CD4-positive, CD25-positive, alpha-beta regulatory T cell (primary cell): Measurements from ENCODE around the gene GRIK5. TPM values are rescaled to one million over a fixed set of nuclear protein-coding genes. Genes with fewer than 3 reads are reported as not detected.

Experiments
- ATAC-seq, 2 donors: fragments of 150-1000 bp; cut with Tn5 transposase; one replicate each; pipeline ENCODE4 v1.10.0; 2021; ENCODE audit warnings: low read depth in 2 of 2, moderate number of reproducible peaks in 2 of 2, moderate library complexity in 1 of 2
- DNase-seq, 3 donors: peaks; one replicate each; pipeline versions ENCODE4 v3.0.0 to v3.0.0-alpha.2; 2012 to 2022; ENCODE audit warnings: mixed read lengths in 1 of 3
- H3K27ac ChIP-seq: one replicate; pipeline ENCODE4 v1.7.0; 2013; ENCODE audit warnings: mild to moderate bottlenecking, low read length; ENCODE audit not compliant: insufficient read depth, poor library complexity, severe bottlenecking
- H3K27me3 ChIP-seq: one replicate; pipeline ENCODE4 v1.7.0; 2013; ENCODE audit warnings: low read length; ENCODE audit not compliant: control insufficient read depth, insufficient read depth
- H3K36me3 ChIP-seq: one replicate; pipeline ENCODE4 v1.7.0; 2013; ENCODE audit warnings: mild to moderate bottlenecking, low read length, moderate library complexity; ENCODE audit not compliant: control insufficient read depth, insufficient read depth
- H3K4me1 ChIP-seq: 2 replicates; pipeline ENCODE4 v1.7.0; 2013; ENCODE audit warnings: mild to moderate bottlenecking, low read length; ENCODE audit not compliant: insufficient read depth, control insufficient read depth, poor library complexity, severe bottlenecking
- H3K4me3 ChIP-seq: one replicate; pipeline ENCODE4 v1.7.0; 2013; ENCODE audit warnings: low read depth, mild to moderate bottlenecking, low read length, moderate library complexity
- H3K9me3 ChIP-seq, 2 experiments: 1 replicate in 1 of 2; 2 replicates in 1 of 2; pipeline ENCODE4 v1.7.0; 2013; ENCODE audit warnings: low read length in 2 of 2, mild to moderate bottlenecking in 1 of 2, moderate library complexity in 1 of 2; ENCODE audit not compliant: control insufficient read depth in 2 of 2
- H3K27ac Mint-ChIP-seq, 3 donors: one replicate each; pipeline ENCODE4 v1.8.0; 2020 to 2022; ENCODE audit warnings: mild to moderate bottlenecking in 3 of 3, mixed read lengths in 3 of 3, moderate library complexity in 2 of 3
- H3K27me3 Mint-ChIP-seq: one replicate; pipeline ENCODE4 v1.8.0; 2022; ENCODE audit warnings: mild to moderate bottlenecking, mixed read lengths
- H3K36me3 Mint-ChIP-seq: one replicate; pipeline ENCODE4 v1.8.0; 2020; ENCODE audit warnings: mixed read lengths
- H3K4me1 Mint-ChIP-seq, 4 donors: one replicate each; pipeline ENCODE4 v1.8.0; 2020 to 2022; ENCODE audit warnings: mixed read lengths in 4 of 4, mild to moderate bottlenecking in 1 of 4
- H3K4me3 Mint-ChIP-seq, 4 donors: one replicate each; pipeline ENCODE4 v1.8.0; 2020 to 2022; ENCODE audit warnings: mild to moderate bottlenecking in 4 of 4, mixed read lengths in 4 of 4, moderate library complexity in 3 of 4
- H3K9me3 Mint-ChIP-seq, 7 donors: one replicate each; pipeline ENCODE4 v1.8.0; 2020 to 2022; ENCODE audit warnings: mixed read lengths in 7 of 7, mild to moderate bottlenecking in 3 of 7, moderate library complexity in 2 of 7
- polyA plus RNA-seq, 4 donors: library from polyadenylated mRNA; unstranded; fragments of 300-500 nt; fragmentation: Illumina TruSeq; gene quantifications; one replicate each; pipeline ENCODE4 v1.2.3, GENCODE V29; 2021
- total RNA-seq: library from RNA; stranded (reverse); gene quantifications from one replicate; pipeline ENCODE4 v1.2.3, GENCODE V29; 2022

Gene GRIK5
- total and polyA plus RNA-seq, 5 donors from 2014 or later = 0.06 to 0.52 TPM; not detected in 3

GRCh38 chr19:42111811-42112210, 41.8 kb upstream of the GRIK5 start:
- no peaks in the 10 kb centered on the region for H3K27me3 ChIP-seq
- H3K4me3 ChIP-seq = no peak overlapping the region
- no peak overlapping the region for H3K27ac ChIP-seq
- H3K27me3 Mint-ChIP-seq = no peaks in the 10 kb centered on the region
- no peak overlapping the region for H3K4me3 Mint-ChIP-seq
- DNase-seq (no peak), ATAC-seq (no peak)
- H3K9me3 Mint-ChIP-seq = no peaks in the 10 kb centered on the region
- peaks cover 5% of the 10 kb centered on the region for H3K4me1 ChIP-seq
- peaks cover 6 to 27% (median 20%) of the 10 kb centered on the region in 4 donors for H3K4me1 Mint-ChIP-seq
- peaks cover 39% of the 10 kb centered on the region for H3K36me3 Mint-ChIP-seq
- H3K9me3 ChIP-seq = no peaks in the 10 kb centered on the region
- H3K36me3 ChIP-seq = peaks cover 55% of the 10 kb centered on the region
- H3K27ac Mint-ChIP-seq = peak overlapping the region; percentile 66 to 85 (median 78)

- H3K4me3 ChIP-seq = no peak overlapping the region
- H3K4me3 Mint-ChIP-seq = peak overlapping the region in 1 of 4 donors; percentile 35
- peaks cover 6 to 27% (median 20%) of the 10 kb centered on the region in 4 donors for H3K4me1 Mint-ChIP-seq
- H3K36me3 Mint-ChIP-seq = peaks cover 41% of the 10 kb centered on the region
- H3K27ac Mint-ChIP-seq = peak overlapping the region; percentile 60 to 85 (median 66)
- H3K27me3 Mint-ChIP-seq = no peaks in the 10 kb centered on the region
- H3K9me3 Mint-ChIP-seq = no peaks in the 10 kb centered on the region
- DNase-seq (no peak), ATAC-seq (no peak)
- H3K27ac ChIP-seq = no peak overlapping the region
- no peaks in the 10 kb centered on the region for H3K27me3 ChIP-seq
- peaks cover 51% of the 10 kb centered on the region for H3K36me3 ChIP-seq
- peaks cover 5% of the 10 kb centered on the region for H3K4me1 ChIP-seq
- H3K9me3 ChIP-seq = no peaks in the 10 kb centered on the region
Observed at GRCh38 chr19:42111384-42111783, 41.4 kb upstream of the GRIK5 start.

DNA sequence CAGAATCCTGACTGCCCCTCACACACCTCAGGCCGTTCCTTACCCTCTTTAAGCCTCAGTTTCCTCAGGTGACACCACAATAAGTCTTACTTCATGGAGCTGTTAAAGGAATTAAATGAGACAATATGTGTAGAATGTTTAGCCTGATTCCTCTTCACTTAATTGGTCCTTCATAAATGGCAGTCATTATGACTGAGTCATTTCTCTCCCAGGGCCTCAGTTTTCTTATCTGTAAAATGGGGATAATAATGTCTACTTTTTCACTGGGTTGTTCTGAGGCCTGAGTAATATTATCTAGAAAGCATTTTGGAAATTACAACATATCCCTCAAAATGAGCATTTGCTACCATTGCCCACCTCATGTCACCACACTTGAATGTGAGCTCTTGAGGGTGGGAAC, 40.7 kb upstream of the GRIK5 start:
- H3K4me1 ChIP-seq = peaks cover 5% of the 10 kb centered on the region
- H3K4me3 Mint-ChIP-seq = no peak overlapping the region
- H3K4me1 Mint-ChIP-seq = peaks cover 6 to 25% (median 16%) of the 10 kb centered on the region in 4 donors
- no peak for ATAC-seq
- DNase-seq = no peak
- H3K27ac ChIP-seq = no peak overlapping the region
- no peak overlapping the region for H3K4me3 ChIP-seq
- H3K27me3 Mint-ChIP-seq = no peaks in the 10 kb centered on the region
- H3K9me3 Mint-ChIP-seq = no peaks in the 10 kb centered on the region
- H3K36me3 ChIP-seq = peaks cover 47% of the 10 kb centered on the region
- H3K36me3 Mint-ChIP-seq = peaks cover 38% of the 10 kb centered on the region
- H3K27ac Mint-ChIP-seq = peak overlapping the region; percentile 5 to 66 (median 60)
- no peaks in the 10 kb centered on the region for H3K27me3 ChIP-seq
- H3K9me3 ChIP-seq = no peaks in the 10 kb centered on the region

- peaks cover 45% of the 10 kb centered on the region for H3K36me3 ChIP-seq
- Mint-ChIP-seq H3K27ac (no peak overlapping the region), H3K4me1 (peaks cover 6 to 28% (median 14%) of the 10 kb centered on the region in 4 donors), H3K27me3 (no peaks in the 10 kb centered on the region), H3K36me3 (peaks cover 39% of the 10 kb centered on the region), H3K4me3 (no peak overlapping the region), H3K9me3 (no peaks in the 10 kb centered on the region)
- no peak overlapping the region for H3K27ac ChIP-seq
- H3K4me1 ChIP-seq = peaks cover 5% of the 10 kb centered on the region
- ATAC-seq (no peak), DNase-seq (no peak)
- H3K27me3 ChIP-seq = no peaks in the 10 kb centered on the region
- no peak overlapping the region for H3K4me3 ChIP-seq
- no peaks in the 10 kb centered on the region for H3K9me3 ChIP-seq
Observed at GRCh38 chr19:42109896-42110295, 39.9 kb upstream of the GRIK5 start.

DNA sequence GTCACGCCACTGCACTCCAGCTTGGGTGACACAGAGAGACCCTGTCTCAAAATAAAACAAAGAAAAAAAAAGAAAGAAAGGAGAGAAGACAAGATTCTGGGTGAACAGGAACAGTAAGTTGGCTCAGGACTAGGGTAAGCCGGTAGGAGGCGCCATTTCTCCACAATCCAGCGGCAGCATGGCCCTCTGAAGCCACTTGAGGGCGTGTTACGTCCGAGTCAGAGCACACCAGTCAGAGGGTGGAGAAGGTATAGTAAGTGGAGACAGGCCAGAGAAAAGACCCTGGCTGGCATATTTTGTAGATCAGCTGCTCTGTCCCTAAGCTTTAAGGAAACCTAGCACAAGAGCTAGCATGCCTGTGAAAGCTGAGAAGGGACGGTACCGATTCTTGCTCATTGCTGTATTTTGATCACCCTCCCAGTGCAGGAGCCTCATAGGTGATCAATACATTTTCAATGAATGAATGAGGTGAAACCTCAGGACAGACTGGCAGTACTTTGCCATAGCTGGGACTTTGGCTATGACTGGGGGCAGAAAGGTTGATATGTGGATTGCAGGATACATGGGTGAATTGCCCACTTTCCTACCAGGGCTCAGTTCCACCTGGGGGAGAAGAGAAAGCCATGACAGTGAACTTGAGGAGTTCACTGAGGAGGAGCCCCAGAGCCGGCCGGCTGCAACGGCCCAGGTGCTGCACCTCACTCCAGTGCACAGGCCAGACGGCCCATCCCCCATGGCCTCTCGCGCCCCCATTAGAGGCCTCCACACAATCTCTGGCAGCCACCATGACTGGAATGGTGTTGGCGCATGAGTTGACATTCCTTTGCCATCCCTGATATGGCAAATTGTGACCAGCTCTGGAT, 38.8 kb upstream of the GRIK5 start:
- Mint-ChIP-seq H3K4me1 (peaks cover 6 to 29% (median 15%) of the 10 kb centered on the region in 4 donors), H3K9me3 (no peaks in the 10 kb centered on the region)

DNA sequence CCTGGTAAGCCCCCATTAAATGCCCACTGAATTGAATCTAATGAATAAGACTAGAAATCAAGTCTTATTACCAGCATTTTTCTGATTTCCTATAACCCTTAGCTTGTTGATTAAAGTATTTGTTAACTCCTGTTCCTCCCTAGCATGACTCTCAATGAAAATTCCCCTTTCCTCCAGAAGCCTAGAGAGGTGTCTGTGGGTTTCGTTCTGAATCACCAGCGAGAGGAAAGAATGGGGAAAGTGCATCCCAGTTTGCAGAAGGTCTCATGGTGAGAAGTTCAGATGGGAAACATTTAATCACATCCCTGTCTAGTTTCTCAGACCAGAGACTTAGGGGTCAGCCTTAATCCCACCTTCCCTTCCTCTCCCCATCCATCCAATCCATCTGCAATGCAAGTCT, 35.4 kb upstream of the GRIK5 start:
- no peaks in the 10 kb centered on the region for H3K27me3 ChIP-seq
- H3K27me3 Mint-ChIP-seq = no peaks in the 10 kb centered on the region
- peak overlapping the region in 2 of 3 donors; percentile 36 to 61 for H3K27ac Mint-ChIP-seq
- H3K4me3 ChIP-seq = no peak overlapping the region
- H3K4me1 ChIP-seq = peaks cover 5% of the 10 kb centered on the region
- H3K36me3 Mint-ChIP-seq = peaks cover 20% of the 10 kb centered on the region
- no peak overlapping the region for H3K27ac ChIP-seq
- peaks cover 36% of the 10 kb centered on the region for H3K36me3 ChIP-seq
- ATAC-seq (no peak), DNase-seq (no peak)
- no peaks in the 10 kb centered on the region for H3K9me3 Mint-ChIP-seq
- H3K4me3 Mint-ChIP-seq = no peak overlapping the region
- no peaks in the 10 kb centered on the region for H3K9me3 ChIP-seq
- H3K4me1 Mint-ChIP-seq = peaks cover 0 to 22% (median 11%) of the 10 kb centered on the region in 4 donors

More for the DNA sequence above, 38.8 kb upstream of the GRIK5 start:
- no peaks in the 10 kb centered on the region for H3K9me3 ChIP-seq
- ATAC-seq = peak; percentile 97 to 98
- H3K4me3 ChIP-seq = no peak overlapping the region
- Mint-ChIP-seq H3K27me3 (no peaks in the 10 kb centered on the region), H3K4me3 (no peak overlapping the region), H3K36me3 (peaks cover 40% of the 10 kb centered on the region), H3K27ac (peak overlapping the region; percentile 22 to 81 (median 39))
- no peaks in the 10 kb centered on the region for H3K27me3 ChIP-seq
- DNase-seq = peak; percentile 79 to 93 (median 87)
- H3K36me3 ChIP-seq = peaks cover 41% of the 10 kb centered on the region
- peak overlapping the region; percentile 27 for H3K27ac ChIP-seq
- peaks cover 5% of the 10 kb centered on the region for H3K4me1 ChIP-seq

GRCh38 chr19:42102877-42103276, 32.9 kb upstream of the GRIK5 start:
- Mint-ChIP-seq H3K27me3 (no peaks in the 10 kb centered on the region), H3K9me3 (no peaks in the 10 kb centered on the region), H3K36me3 (peaks cover 29% of the 10 kb centered on the region), H3K4me3 (no peak overlapping the region), H3K4me1 (peaks cover 0 to 17% (median 3%) of the 10 kb centered on the region in 4 donors), H3K27ac (peak overlapping the region in 2 of 3 donors; percentile 4 to 30)
- Histone ChIP-seq H3K4me1 (no peaks in the 10 kb centered on the region), H3K27me3 (no peaks in the 10 kb centered on the region), H3K36me3 (peaks cover 45% of the 10 kb centered on the region), H3K4me3 (no peak overlapping the region), H3K27ac (no peak overlapping the region), H3K9me3 (no peaks in the 10 kb centered on the region)
- DNase-seq (no peak), ATAC-seq (no peak)
